A673 (cell line): ENCODE results near the gene KCP. TPM values are rescaled to one million over a fixed set of nuclear protein-coding genes. Genes with fewer than 3 reads are reported as not detected.

Experiments used
- BruUV-seq: library from RNA; stranded (reverse); fragments of 400-500 nt; replicated peaks from 2 replicates; lab custom pipeline; 2021; lab: Mats Ljungman, UMichigan
- CTCF ChIA-PET: fragments of 300-600 bp; sonication (Branson Sonifier 250); formaldehyde crosslinking; loops from one replicate; lab custom pipeline; 2022; ENCODE audit warnings: antibody characterized with exemption; lab: Charles Lee
- POLR2A ChIA-PET: fragments of 300-600 bp; sonication (Branson Sonifier 250); formaldehyde crosslinking; loops from one replicate; lab custom pipeline; 2022; ENCODE audit warnings: antibody characterized with exemption; ENCODE audit not compliant: low non-redundant PET; lab: Charles Lee
- DNase-seq: peaks from one replicate; pipeline ENCODE4 v3.0.0-alpha.2; 2015; ENCODE audit warnings: low spot score
- H3K27ac ChIP-seq: fragments of 200-600 bp; sonication (generic); 2 replicates; pipeline ENCODE4 v1.5.1; 2016; ENCODE audit warnings: mixed run types, low read depth, mild to moderate bottlenecking, mixed read lengths, antibody characterized with exemption, low read length; ENCODE audit not compliant: poor library complexity, severe bottlenecking
- H3K27me3 ChIP-seq: fragments of 200-600 bp; sonication (generic); replicated peaks from 2 replicates; pipeline ENCODE4 v1.6.1; 2017; ENCODE audit warnings: mixed run types, low read depth, mild to moderate bottlenecking, mixed read lengths, antibody characterized with exemption, low read length; ENCODE audit not compliant: insufficient read depth, poor library complexity
- H3K36me3 ChIP-seq: fragments of 200-600 bp; sonication (generic); 2 replicates; pipeline ENCODE4 v1.6.1; 2016; ENCODE audit warnings: mixed run types, mild to moderate bottlenecking, mixed read lengths, antibody characterized with exemption, low read length; ENCODE audit not compliant: insufficient read depth, poor library complexity, severe bottlenecking
- H3K4me1 ChIP-seq: fragments of 200-600 bp; sonication (generic); 2 replicates; pipeline ENCODE4 v1.6.1; 2017; ENCODE audit warnings: mixed run types, mild to moderate bottlenecking, mixed read lengths, antibody characterized with exemption, low read length; ENCODE audit not compliant: insufficient read depth, poor library complexity, severe bottlenecking
- H3K4me3 ChIP-seq: fragments of 200-600 bp; sonication (generic); 2 replicates; pipeline ENCODE4 v1.5.1; 2016; ENCODE audit warnings: low read depth, mixed run types, mild to moderate bottlenecking, mixed read lengths, low read length; ENCODE audit not compliant: poor library complexity, severe bottlenecking
- H3K9me3 ChIP-seq: fragments of 200-600 bp; sonication (generic); 2 replicates; pipeline ENCODE4 v1.6.1; 2016; ENCODE audit warnings: mixed run types, low read depth, mild to moderate bottlenecking, mixed read lengths, antibody characterized with exemption, low read length; ENCODE audit not compliant: poor library complexity, severe bottlenecking
- CTCF ChIP-seq: fragments of 300-800, 200-600 bp; sonication (generic); conservative IDR thresholded peaks from 2 replicates; pipeline ENCODE4 v1.5.1; 2017; ENCODE audit warnings: low read depth, mild to moderate bottlenecking, antibody characterized with exemption, low read length, moderate library complexity, mixed read lengths
- EZH2 ChIP-seq: fragments of 200-600 bp; sonication (generic); IDR thresholded peaks from 2 replicates; pipeline ENCODE4 v1.6.1; 2017; ENCODE audit warnings: borderline replicate concordance, low read depth, mild to moderate bottlenecking, mixed read lengths, antibody characterized with exemption, low read length; ENCODE audit not compliant: poor library complexity, severe bottlenecking
- intact Hi-C: fragments of 100-400 bp; cut with micrococcal nuclease; formaldehyde crosslinking; loops from one replicate; pipeline ENCODE4 v1.10.0; 2022; ENCODE audit not compliant: unreplicated experiment
- total RNA-seq: library from RNA; stranded (reverse); gene quantifications from 2 replicates; pipeline ENCODE4 v1.2.3, GENCODE V29; 2021

Gene KCP
- total RNA-seq, 1 experiment from 2014 or later, result not detected

- Histone ChIP-seq H3K4me1 (no peaks in the 10 kb centered on the region), H3K27ac (no peak overlapping the region), H3K4me3 (no peak overlapping the region), H3K27me3 (peaks cover 46% of the 10 kb centered on the region), H3K9me3 (no peaks in the 10 kb centered on the region), H3K36me3 (no peaks in the 10 kb centered on the region)
- DNase-seq, result no peak
- CTCF ChIA-PET, result interaction anchor here (0.5 kb wide), 1 partner anchor 151 kb away, joined by 4 read pairs; no protein-coding TSS in a partner anchor
- POLR2A ChIA-PET, result no interaction called here
- intact Hi-C loops, result no loop called here
- TF ChIP-seq EZH2 (no peak), CTCF (no peak)
- no TSS peak for BruUV-seq
Observed at GRCh38 chr7:128939861-128940410, 29.4 kb upstream of the KCP start.

DNA sequence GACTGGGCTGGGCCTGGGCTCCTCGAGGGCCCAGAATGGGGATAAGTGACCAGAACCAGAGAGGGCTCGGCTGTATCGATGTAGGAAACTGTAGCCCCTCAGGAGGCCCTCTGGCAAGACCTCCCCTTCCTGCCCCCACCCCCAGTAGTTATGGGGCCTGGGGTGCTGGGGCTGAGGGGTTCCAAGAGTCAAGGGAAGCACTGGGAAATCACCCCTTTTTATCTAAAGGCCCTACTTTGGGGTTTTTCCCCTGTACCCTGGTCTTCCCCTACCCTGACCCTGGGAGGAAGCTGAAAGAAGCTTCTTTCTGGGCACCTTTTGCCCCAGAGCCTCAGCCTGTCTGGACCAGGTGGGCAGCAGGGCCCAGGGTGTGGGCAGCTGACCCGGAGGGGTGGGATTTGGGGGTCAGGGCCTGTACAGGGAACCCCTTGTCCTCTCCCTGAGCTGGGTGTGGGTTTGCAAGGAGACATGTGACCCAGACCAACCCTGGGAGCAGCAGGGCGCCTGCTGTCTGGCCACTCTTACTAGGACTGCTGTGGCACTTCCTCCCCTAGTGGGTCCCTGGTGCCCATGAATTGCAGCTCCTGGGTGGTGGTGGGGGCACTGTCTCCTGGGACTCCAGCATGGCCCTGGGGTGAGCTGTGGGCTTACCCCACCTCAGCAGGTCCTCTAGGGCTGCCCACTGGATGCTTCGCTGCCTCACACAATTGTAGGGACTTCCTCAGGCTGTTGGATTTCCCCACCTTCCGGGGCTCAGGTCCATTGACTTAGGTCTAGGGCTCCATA is 28.8 kb upstream of the KCP start:
- H3K9me3 ChIP-seq, result no peaks in the 10 kb centered on the region
- BruUV-seq, result no TSS peak
- H3K36me3 ChIP-seq, result no peaks in the 10 kb centered on the region
- H3K27me3 ChIP-seq, result peaks cover 46% of the 10 kb centered on the region
- no peak overlapping the region for H3K27ac ChIP-seq
- no peaks in the 10 kb centered on the region for H3K4me1 ChIP-seq
- ChIA-PET POLR2A (no interaction called here), CTCF (interaction anchor here (0.5 kb wide), 1 partner anchor 152 kb away, joined by 4 read pairs; no protein-coding TSS in a partner anchor)
- TF ChIP-seq EZH2 (no peak), CTCF (no peak)
- no peak overlapping the region for H3K4me3 ChIP-seq
- DNase-seq, result no peak
- intact Hi-C loops, result no loop called here

DNA sequence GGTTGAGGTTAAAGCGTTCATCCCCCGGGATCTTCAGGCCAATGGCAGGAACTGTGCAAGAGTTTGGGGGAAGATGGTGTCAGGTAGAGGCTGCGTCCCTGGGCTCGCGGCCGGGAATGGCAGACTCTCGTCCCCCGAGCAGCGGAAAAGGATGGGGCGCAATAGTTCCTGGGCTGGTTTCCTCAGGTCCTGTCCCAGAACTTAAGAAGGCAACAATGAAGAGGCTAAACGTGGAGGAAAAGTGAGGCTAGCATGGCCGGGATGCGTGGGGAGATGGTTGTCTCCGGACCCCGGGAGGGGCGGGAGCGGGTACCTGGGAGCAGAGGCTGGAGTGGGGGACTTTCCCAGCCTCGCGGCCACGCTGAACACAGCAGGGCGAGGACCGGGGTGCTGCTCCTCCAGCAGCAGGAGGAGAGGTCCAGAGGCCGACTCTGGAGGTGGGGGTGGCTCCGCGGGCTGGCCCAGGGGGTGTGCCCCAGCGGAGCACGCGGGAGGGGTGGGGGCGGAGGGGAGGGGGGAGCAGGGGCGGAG is 28.1 kb upstream of the KCP start:
- CTCF ChIA-PET, result no interaction called here

More for the DNA sequence above, 28.1 kb upstream of the KCP start:
- no peak overlapping the region for H3K27ac ChIP-seq
- H3K9me3 ChIP-seq, result no peaks in the 10 kb centered on the region
- TF ChIP-seq CTCF (no peak), EZH2 (no peak)
- DNase-seq, result no peak
- peak overlapping the region; percentile 48 for H3K4me3 ChIP-seq
- POLR2A ChIA-PET, result no interaction called here
- no TSS peak for BruUV-seq
- intact Hi-C loops, result no loop called here
- no peaks in the 10 kb centered on the region for H3K36me3 ChIP-seq
- H3K4me1 ChIP-seq, result no peaks in the 10 kb centered on the region
- peaks cover 46% of the 10 kb centered on the region for H3K27me3 ChIP-seq
